HL-60 (cell line): ENCODE data around the gene LIN7B.
"Not testable (repeated sequence)": the region's sequence is repeated elsewhere in the genome, so short reads cannot be mapped to it uniquely, and the experiment has no call there.

ENCODE experiments used
- CTCF ChIP-seq: IDR thresholded peaks from one replicate; pipeline ENCODE4 v1.5.1; 2011; ENCODE audit warnings: low read length, control low read depth, inconsistent platforms; ENCODE audit not compliant: insufficient read depth
- REST ChIP-seq: IDR thresholded peaks from 2 replicates; pipeline ENCODE4 v1.6.1; 2012; ENCODE audit warnings: low read depth; ENCODE audit not compliant: insufficient replicate concordance
- SPI1 ChIP-seq: IDR thresholded peaks from 2 replicates; pipeline ENCODE4 v1.6.1; 2012; ENCODE audit warnings: low read depth, mild to moderate bottlenecking, borderline replicate concordance

GRCh38 chr19:49121841-49122240 is 7.7 kb downstream of the LIN7B start:
- not testable (repeated sequence) for TF ChIP-seq CTCF, REST, SPI1
